ENCODE measurements around the gene COL23A1. TPM values are rescaled to one million over a fixed set of nuclear protein-coding genes. Genes with fewer than 3 reads are reported as not detected.

Gene COL23A1
- polyA plus RNA-seq, 3 donors: 0.11 to 0.21 TPM; not detected in 1

DNA sequence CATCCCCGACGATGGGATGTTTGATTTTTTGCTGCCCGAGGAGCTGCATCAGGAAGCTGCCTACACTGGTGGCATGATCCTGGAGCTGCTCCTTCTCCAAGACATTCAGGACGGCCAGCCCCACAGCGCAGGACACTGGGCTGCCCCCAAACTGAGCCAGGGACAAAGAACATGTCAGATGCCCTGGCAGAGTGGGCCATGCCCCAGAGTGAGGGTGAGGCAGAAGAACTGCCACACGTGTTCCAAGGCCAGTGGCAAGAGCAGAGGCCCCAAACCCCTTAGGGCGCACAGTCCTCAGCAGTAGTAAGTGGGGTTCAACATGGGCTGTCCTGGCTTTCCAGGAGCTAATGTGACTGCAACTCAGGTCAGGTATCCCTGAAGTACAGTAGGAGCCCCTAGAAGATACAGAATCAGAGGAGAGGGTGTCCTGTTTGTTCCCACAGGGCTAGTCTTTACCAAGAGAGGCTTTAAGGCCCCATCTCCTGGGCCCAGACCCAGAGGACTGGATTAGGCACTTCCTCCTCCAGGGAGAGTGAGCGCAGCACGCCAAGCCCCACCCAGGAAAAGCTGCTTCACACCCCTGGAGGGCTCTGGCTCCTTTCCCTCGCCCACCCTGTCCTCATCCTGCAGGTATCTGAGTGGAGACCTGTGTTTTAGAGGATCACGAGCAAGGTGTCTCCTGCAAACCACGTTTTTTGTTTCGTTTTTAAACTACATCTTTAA is 374.8 kb downstream of the COL23A1 start:
- intact Hi-C loops (cut with micrococcal nuclease): no loop called here
- DNase-seq: no peak
- peaks cover 82% of the 10 kb centered on the region for H4K20me1 ChIP-seq (ENCODE audit: insufficient read depth, low read length)
- H3K9ac ChIP-seq (ENCODE audit: insufficient read depth, low read length, poor library complexity, severe bottlenecking): no peak overlapping the region
- H3K4me2 ChIP-seq (replicated peaks; ENCODE audit: extremely low read depth, low read length, poor library complexity, severe bottlenecking): peak overlapping the region; percentile 26
- peaks cover 68 to 95% of the 10 kb centered on the region in 2 donors for H3K36me3 ChIP-seq (replicated peaks in 1 of 2; ENCODE audit: control insufficient read depth in 1 of 2, insufficient read depth in 2 of 2, low read length in 2 of 2)
- no peak overlapping the region for H2AFZ ChIP-seq (ENCODE audit: insufficient read depth, low read depth, low read length, poor library complexity, severe bottlenecking)
- H3K27me3 ChIP-seq (ENCODE audit: control insufficient read depth in 2 of 2, insufficient read depth in 2 of 2, low read length in 2 of 2): no peaks in the 10 kb centered on the region
- TF ChIP-seq, protein P1, sequence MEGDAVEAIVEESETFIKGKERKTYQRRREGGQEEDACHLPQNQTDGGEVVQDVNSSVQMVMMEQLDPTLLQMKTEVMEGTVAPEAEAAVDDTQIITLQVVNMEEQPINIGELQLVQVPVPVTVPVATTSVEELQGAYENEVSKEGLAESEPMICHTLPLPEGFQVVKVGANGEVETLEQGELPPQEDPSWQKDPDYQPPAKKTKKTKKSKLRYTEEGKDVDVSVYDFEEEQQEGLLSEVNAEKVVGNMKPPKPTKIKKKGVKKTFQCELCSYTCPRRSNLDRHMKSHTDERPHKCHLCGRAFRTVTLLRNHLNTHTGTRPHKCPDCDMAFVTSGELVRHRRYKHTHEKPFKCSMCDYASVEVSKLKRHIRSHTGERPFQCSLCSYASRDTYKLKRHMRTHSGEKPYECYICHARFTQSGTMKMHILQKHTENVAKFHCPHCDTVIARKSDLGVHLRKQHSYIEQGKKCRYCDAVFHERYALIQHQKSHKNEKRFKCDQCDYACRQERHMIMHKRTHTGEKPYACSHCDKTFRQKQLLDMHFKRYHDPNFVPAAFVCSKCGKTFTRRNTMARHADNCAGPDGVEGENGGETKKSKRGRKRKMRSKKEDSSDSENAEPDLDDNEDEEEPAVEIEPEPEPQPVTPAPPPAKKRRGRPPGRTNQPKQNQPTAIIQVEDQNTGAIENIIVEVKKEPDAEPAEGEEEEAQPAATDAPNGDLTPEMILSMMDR (IDR thresholded peaks at IDR 0.05): no peak
- Mint-ChIP-seq H3K9me3 (peaks cover 0 to 5% (median 0%) of the 10 kb centered on the region in 7 donors), H3K27ac (peak overlapping the region in 3 of 7 donors; percentile 27 to 75 (median 37)), H3K4me1 (peaks cover 24% of the 10 kb centered on the region), H3K4me3 (no peak overlapping the region), H3K27me3 (ENCODE audit: low read depth in 3 of 3) (peaks cover 0 to 3% (median 0%) of the 10 kb centered on the region in 3 donors), H3K36me3 (peaks cover 71 to 95% of the 10 kb centered on the region in 2 donors)
- peak overlapping the region in 1 of 3 experiments; percentile 5 for H3K4me3 ChIP-seq (replicated peaks in 1 of 3; ENCODE audit: low read depth in 2 of 3, low read length in 3 of 3)
- WGBS (ENCODE audit: insufficient coverage): 83% methylated on average over 6 of the region's 13 CpGs
- no peaks in the 10 kb centered on the region for H3K9me3 ChIP-seq (replicated peaks in 1 of 2; ENCODE audit: control insufficient read depth in 1 of 2, insufficient read depth in 1 of 2, low read length in 2 of 2)
- peaks cover 40% of the 10 kb centered on the region for H3K79me2 ChIP-seq (ENCODE audit: insufficient read depth, low read length)
- peak overlapping the region in 1 of 2 donors; percentile 64 for H3K27ac ChIP-seq (ENCODE audit: low read depth in 1 of 2, low read length in 2 of 2)
- peaks cover 19 to 25% of the 10 kb centered on the region in 2 donors for H3K4me1 ChIP-seq (ENCODE audit: control insufficient read depth in 1 of 2, insufficient read depth in 2 of 2, low read length in 2 of 2)

DNA sequence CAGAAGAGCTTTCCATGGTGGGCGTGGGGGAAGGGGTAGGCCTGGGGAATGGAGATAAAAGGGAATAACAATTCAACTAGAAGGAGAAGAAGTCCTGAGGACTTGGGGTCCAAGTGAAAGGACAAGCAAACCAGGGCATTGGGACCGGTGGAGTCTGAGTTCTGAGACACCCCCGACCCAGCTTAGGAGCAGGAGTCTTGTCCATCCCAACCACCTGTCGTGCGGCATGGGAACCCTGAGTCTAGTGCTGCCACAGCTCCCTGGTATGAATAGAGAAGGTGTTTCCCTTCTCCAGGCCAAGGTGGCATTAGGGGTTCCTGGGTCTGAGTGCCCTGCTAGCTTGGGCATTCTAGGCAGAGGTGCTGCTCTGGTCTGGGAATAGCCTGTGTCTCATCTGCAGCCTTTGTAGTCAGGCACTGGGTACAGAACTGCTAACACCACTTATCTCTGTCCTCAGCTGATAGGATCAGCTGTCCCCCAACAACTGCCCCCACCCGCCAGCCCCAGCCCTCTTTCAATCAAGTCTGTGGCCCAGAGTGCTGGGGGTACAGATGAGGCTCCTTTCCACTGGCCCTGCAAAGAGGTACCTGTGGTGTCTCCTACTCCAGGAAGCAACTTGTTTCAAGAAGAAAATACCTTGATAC is 375.9 kb downstream of the COL23A1 start:
- intact Hi-C loops (cut with micrococcal nuclease): no loop called here
- no peaks in the 10 kb centered on the region for H3K9me3 ChIP-seq (replicated peaks in 1 of 2; ENCODE audit: control insufficient read depth in 1 of 2, insufficient read depth in 1 of 2, low read length in 2 of 2)
- H2AFZ ChIP-seq (ENCODE audit: insufficient read depth, low read depth, low read length, poor library complexity, severe bottlenecking): no peak overlapping the region
- H3K27me3 Mint-ChIP-seq (ENCODE audit: low read depth in 3 of 3): peaks cover 0 to 1% (median 0%) of the 10 kb centered on the region in 3 donors
- H3K4me1 ChIP-seq (ENCODE audit: control insufficient read depth in 1 of 2, insufficient read depth in 2 of 2, low read length in 2 of 2): peaks cover 19 to 25% of the 10 kb centered on the region in 2 donors
- peaks cover 74 to 95% of the 10 kb centered on the region in 2 donors for H3K36me3 ChIP-seq (replicated peaks in 1 of 2; ENCODE audit: control insufficient read depth in 1 of 2, insufficient read depth in 2 of 2, low read length in 2 of 2)
- TF ChIP-seq, protein P1 (IDR thresholded peaks at IDR 0.05): no peak
- no peak for DNase-seq
- no peak overlapping the region for H3K4me3 Mint-ChIP-seq
- H3K4me3 ChIP-seq (replicated peaks in 1 of 3; ENCODE audit: low read depth in 2 of 3, low read length in 3 of 3): no peak overlapping the region
- WGBS (ENCODE audit: insufficient coverage): 83% methylated on average over 1 of the region's 6 CpGs
- peaks cover 75 to 95% of the 10 kb centered on the region in 2 donors for H3K36me3 Mint-ChIP-seq
- H4K20me1 ChIP-seq (ENCODE audit: insufficient read depth, low read length): peaks cover 85% of the 10 kb centered on the region
- peaks cover 0 to 3% (median 0%) of the 10 kb centered on the region in 7 donors for H3K9me3 Mint-ChIP-seq
- no peak overlapping the region for H3K4me2 ChIP-seq (replicated peaks; ENCODE audit: extremely low read depth, low read length, poor library complexity, severe bottlenecking)
- peak overlapping the region in 3 of 7 donors; percentile 31 to 46 (median 32) for H3K27ac Mint-ChIP-seq
- H3K4me1 Mint-ChIP-seq: peaks cover 22% of the 10 kb centered on the region
- H3K27ac ChIP-seq (ENCODE audit: low read depth in 1 of 2, low read length in 2 of 2): peak overlapping the region in 1 of 2 donors; percentile 64
- peaks cover 50% of the 10 kb centered on the region for H3K79me2 ChIP-seq (ENCODE audit: insufficient read depth, low read length)
- H3K9ac ChIP-seq (ENCODE audit: insufficient read depth, low read length, poor library complexity, severe bottlenecking): no peak overlapping the region
- H3K27me3 ChIP-seq (ENCODE audit: control insufficient read depth in 2 of 2, insufficient read depth in 2 of 2, low read length in 2 of 2): no peaks in the 10 kb centered on the region
